Measurements from ENCODE around the gene KRT17.

Gene KRT17

GRCh38 chr17:41624208-41625101 is at the start of gene KRT17:
Gene KRT17, minus strand, starts transcription at chr17:41624575. Its CDS starts 66 bp downstream, at chr17:41624509.
- no peak for DNase-seq

GRCh38 chr17:41672153-41672552 is 47.8 kb upstream of the KRT17 start:
- DNase-seq = no peak

- no peak for DNase-seq
Observed at GRCh38 chr17:41667280-41668041, 43.1 kb upstream of the KRT17 start.

- DNase-seq = peak; percentile 33 to 72
Observed at GRCh38 chr17:41666708-41667279, 42.4 kb upstream of the KRT17 start.

GRCh38 chr17:41666237-41666641 is 41.9 kb upstream of the KRT17 start:
- DNase-seq = peak in 1 of 2 experiments; percentile 59

GRCh38 chr17:41665566-41666236 is 41.3 kb upstream of the KRT17 start:
- DNase-seq = peak; percentile 57 to 88

GRCh38 chr17:41664587-41665565 is 40.5 kb upstream of the KRT17 start:
- DNase-seq = no peak

GRCh38 chr17:41664172-41664457 is 39.7 kb upstream of the KRT17 start:
- no peak for DNase-seq

DNA sequence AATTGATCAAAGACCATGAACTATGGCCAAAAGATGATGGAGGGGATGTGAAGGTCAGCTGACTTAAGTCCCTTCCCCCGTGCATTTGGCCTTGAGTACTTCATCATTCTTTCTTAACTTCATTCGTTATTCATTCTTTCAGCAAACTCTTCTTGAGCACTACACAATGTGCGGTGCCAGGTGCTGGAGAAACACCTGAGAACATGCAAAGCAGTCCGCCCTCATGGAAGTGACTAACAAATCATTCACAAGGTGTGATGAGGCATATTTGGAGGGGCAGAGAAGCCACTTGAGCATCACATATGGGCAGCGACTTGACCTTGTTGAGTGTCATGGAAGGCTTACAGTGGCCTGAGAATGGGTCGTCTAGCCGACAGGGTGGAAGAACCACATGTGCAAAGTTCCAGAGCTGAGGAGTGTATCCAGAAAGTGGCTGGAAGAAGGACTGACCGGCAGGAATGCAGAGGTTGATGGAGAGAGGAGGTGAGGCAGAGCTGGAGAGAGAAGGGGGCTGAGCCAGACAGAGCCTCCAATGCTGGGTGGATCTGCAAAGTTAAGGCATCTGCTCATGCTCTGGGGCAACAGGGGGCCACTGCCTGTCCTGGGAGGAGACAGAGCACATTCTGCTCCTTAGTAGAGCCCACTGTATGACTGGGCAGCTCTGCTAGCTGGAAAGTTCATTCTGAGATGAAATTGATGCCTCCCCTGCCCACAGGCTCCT is 39.2 kb upstream of the KRT17 start:
- no peak for DNase-seq

DNA sequence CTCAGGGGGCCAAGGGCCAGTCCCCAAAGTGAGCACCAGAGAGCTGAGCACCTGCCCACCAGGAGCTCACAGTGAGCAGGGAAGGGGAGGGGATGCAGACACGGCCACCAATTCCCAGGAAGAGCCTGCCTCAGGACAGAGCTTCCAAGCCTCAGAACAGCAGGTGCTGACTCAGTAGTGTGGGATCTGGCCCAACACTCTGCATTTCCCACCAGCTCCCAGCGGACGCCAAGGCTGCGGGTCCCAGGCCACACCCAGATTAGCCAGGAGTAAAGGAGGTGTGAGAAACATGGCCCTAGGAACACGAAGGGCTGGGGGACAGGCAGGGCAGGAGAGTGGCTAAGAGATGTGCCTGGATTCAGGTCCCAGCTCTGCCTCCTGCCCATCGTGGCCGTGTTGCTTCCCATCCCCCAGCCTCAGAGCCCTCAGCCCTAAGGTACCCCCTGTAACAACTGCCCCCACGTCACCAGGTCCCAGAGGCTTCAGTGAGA is 35.9 kb upstream of the KRT17 start:
- DNase-seq = no peak

DNA sequence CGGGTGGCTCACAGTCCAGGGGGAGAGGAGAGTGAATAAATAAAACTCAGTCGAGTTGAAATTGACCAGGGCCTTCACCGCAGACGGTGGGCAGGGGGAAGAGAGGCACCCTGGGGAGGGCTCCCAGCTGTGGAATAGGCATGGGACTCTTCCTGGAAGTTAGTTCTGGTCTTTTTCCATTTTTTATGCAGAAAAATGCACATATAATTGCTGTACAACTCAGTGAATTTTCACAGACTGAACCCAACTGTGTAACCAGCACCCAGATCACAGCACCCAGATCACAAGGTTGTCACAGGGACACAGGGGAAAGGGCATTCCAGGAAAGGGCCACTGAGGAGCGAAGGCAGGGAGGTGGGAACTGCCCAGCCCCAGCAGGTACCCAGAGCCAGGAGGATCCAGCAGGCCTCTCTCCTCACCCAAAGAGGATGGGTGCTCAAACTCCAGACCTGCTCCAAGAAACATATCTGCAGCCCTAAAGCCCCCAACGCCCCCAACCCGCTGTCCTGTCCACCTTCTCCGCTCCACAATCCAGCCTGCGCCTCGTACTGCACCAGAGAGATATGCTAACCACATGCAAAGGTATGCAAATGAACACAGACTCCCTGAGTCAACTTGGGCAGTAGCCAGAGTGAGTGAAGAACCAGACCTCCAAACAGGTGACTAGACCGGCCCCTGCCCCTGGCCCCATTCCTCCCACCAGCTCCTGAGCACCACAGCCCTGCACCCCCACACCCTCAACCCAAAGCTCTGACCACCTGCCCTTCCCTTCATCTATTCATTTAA is 35.2 kb upstream of the KRT17 start:
- no peak for DNase-seq

- no peak for DNase-seq
Observed at GRCh38 chr17:41658846-41659245, 34.5 kb upstream of the KRT17 start.

DNA sequence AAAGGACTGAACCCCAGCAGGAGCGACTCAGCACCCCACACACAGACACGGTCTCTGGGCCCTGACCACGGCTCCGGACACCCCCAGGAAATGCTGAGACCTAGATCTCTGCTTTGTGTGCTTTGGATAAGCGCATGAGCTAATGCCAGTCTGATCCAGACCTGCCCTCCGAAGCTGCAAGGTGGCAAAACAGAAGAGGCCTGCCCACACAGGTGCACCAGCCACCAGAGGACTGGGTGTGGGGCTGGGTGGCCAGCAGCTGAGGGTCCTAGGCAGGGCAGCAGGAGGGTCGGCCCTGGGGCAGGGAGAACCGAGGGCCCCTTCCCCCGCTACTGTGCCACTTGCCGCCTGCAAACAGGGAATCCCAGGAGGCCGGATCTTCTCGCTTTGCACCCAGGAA is 33.6 kb upstream of the KRT17 start:
- no peak for DNase-seq

DNA sequence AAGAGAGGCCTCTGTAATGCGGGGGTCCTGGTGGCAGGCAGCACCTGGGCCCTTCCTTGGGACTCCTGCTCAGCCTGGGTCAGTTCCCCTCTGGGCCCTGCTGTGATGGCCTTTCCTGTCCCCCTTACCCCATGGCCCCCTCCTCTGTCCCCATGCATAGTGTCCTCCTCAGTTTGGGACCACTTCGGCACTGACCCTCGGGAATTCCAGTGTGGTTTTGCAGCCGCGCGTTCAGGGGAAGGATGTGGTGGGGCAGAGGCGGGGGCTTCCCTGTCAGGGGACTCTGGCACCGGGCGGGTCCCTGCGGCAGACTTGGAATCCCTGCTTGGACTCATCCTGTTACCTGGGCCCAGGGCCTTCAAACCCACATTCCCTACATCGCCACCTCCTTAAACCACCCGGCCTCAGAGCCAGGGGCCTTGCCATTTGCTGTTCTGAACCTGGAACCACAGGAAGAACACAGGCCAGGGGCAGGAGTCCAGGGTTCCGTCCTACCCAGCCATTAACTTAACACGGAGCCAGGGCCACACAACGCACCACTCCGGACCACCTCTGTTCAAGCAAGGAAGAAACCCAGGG is 32.9 kb upstream of the KRT17 start:
- no peak for DNase-seq

DNA sequence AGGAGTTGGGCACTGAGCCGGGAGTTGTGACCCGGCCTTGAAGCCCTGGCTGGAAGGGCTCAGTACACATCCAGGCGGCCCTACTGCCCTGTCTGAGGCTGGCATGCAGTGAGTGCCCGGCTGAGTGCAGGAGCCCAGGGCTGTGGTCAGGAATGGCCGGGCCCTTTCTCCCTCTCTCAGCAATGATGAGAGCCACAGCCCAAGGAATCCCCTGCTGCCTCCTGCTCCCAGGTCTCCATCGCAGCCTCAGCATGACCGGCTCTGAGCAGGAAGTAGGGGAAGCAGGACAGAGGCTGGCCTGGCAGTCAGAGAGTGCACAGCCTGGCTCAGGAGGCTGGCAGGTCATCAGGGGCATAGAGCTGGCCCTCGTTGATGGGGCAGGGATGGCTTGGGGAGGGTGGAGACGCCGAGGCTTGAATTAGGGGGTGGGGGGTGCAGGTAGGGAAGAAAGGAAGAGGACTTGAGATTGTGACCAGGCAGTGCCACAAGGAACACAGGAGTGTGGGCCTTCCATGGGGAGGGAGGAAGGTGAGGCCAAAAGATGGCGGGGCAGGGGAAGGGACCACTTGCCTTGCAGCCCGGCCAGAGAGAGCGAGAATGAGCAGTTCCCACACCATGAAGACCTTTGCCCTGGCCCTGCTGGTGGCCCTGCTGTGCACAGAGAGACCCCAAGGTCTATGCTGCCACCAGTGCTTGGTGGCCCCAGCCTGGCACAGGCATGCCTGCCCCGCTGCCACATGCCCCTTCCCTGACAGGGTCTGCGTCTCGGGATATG is 32.1 kb upstream of the KRT17 start:
- DNase-seq = no peak

DNA sequence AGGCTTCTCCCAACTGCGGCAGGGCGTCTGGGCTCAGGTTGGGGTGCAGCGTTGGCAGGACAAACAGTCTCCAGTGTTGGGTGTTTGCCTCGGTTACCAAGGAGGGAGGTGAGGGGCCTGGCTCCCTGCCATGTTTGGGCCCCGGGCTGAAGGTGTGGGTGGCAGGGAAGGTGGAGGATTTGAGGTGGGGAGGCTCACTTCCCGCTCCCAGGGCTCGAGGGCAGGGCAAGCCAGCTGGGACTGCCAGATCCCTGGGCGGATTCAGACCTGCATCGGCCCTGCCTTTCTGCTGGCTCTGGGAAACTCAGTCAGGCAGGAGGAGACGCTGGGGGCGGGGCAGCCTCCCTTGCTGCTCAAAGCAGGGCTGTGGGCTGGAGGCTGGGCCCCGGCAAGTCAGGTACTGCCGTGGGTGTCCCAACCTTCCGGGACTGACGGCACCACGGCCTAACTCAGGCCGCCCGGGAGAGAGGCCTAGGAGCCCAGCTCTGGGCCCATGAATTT is 31.3 kb upstream of the KRT17 start:
- peak in 1 of 2 experiments; percentile 3 for DNase-seq

GRCh38 chr17:41654678-41655607 is 30.6 kb upstream of the KRT17 start:
- no peak for DNase-seq
